Raji (cell line): ENCODE data around the gene PSMD9.

ENCODE experiments used
- POLR2A ChIP-seq: IDR thresholded peaks from 2 replicates; pipeline ENCODE4 v1.6.1; 2011; ENCODE audit warnings: low read depth, low read length, control low read depth; ENCODE audit not compliant: insufficient read depth

PSMD9 gene

GRCh38 chr12:121934309-121934664 lies 45.7 kb downstream of the PSMD9 start:
- no peak for TF ChIP-seq POLR2A

DNA sequence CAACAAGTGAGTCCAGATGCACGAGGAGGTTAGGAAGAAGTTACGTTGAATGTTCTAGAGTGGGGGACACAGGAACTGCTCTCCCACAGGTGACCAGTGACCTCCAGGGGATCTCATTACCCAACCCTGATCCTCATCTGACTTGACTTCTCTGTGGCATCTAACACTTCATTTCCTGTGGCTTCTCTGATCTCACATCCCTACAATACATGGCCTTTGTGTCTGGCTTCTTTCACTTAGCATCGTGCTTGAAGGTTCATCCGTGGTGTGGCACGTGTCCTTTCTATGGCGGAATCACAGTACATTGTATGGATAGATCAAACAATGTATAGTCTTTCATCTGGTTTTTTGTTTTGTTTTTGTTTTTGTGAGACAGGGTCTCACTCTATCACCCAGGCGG lies 49.1 kb downstream of the PSMD9 start:
- TF ChIP-seq POLR2A: no peak

DNA sequence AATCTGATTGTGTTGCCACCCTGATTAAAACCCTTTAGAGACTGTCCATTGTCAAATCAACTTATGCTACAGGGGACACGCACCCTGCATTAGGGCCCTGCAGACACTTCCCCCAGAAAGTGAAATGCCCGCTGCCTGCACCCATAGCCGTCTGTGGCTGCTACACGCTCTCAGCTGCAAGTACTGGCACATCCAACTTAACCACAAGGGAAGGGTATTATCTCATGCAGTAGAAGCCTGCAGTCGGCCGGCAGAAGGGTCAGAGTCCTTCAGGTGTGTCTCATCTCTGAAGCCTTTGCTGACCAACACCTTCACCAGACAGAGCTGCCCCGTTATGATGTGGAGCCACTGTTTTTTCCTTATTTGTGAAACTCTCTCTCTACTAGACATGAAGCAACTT lies 50.6 kb downstream of the PSMD9 start:
- TF ChIP-seq POLR2A: no peak

GRCh38 chr12:121939992-121940766 lies 51.6 kb downstream of the PSMD9 start:
- TF ChIP-seq POLR2A: no peak

- no peak for TF ChIP-seq POLR2A
Observed at GRCh38 chr12:121942145-121942718, 53.6 kb downstream of the PSMD9 start.

DNA sequence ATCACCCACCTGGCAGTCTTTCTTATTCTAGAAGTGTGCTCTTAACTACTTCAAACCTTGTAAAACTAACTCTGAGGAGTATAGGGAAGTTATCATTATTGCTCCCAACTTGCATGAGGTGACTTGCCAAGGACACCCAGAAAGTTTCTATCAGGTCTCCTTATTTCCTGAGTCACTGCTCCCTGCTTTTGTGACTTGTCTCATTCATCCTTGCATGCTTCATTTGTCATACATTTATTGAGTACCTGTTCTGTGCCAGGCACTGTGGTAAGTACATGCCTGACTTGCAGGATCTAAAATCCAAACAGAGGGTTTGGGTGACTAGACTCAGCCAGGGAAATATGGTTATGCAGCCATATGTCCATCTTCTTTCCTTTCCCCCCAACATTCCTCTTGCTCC lies 55.3 kb downstream of the PSMD9 start:
- TF ChIP-seq POLR2A: no peak

DNA sequence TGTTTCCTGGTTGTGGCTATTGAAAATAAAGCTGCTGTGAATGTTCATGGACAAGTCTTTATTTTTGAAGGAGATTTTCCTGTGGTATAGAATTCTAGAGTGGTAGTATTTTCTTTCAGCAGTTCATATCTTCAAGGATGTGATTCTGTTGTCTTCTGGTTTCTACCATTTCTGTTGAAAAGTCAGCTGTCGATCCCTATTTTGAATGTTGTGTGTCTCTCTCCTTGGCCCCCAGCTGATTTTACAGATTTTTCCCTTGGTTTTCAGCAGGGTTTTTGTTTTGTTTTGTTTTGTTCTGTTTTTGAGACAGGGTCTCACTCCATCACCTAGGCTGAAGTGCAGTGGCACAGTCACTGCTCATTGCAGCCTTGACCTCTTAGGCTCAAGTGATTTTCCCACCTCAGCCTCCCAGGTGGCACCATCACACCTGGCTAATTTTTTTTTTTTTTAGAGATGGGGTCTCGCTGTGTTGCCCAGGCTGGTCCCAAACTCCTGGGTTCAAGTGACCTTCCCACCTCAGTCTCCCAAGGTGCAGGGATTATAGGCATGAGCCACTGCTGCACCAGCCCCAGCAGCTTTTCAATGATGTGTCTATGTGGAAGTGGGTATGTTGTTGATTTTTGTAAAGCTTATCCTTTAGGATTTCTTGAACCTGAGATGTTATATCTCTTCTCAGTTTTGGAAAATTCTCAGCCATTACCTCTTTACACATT lies 57.9 kb downstream of the PSMD9 start:
- TF ChIP-seq POLR2A: no peak

GRCh38 chr12:121947981-121948380 lies 59.4 kb downstream of the PSMD9 start:
- no peak for TF ChIP-seq POLR2A

GRCh38 chr12:121949648-121950397 lies 61.2 kb downstream of the PSMD9 start:
- no peak for TF ChIP-seq POLR2A

DNA sequence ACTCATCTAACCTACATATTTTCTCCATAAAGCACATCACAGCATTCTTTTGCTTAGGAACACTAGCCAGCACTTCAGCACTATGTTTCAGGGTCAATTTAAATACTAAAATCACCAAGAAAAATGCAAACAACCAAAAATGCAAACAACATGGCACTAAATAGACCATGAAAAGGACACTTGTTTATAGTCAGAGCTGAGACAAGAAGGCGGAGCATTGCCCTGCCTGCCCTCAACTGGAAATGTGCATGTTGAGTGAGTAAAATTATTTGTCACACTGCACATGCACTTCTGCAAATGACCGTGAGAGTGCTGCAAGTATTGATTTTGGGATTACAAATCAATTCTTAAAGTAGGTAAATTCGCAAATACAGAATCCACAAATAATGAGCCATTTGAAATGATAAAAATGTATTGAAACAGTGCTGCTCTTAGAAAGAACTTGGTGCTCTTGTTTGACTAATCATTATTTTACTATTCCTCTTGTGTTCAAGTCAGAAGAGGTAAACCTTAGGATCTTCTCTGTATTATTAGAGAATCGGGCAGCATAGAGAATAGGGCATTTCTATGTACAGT lies 64.6 kb downstream of the PSMD9 start:
- no peak for TF ChIP-seq POLR2A

- no peak for TF ChIP-seq POLR2A
Observed at GRCh38 chr12:121953695-121954094, 65.1 kb downstream of the PSMD9 start.

DNA sequence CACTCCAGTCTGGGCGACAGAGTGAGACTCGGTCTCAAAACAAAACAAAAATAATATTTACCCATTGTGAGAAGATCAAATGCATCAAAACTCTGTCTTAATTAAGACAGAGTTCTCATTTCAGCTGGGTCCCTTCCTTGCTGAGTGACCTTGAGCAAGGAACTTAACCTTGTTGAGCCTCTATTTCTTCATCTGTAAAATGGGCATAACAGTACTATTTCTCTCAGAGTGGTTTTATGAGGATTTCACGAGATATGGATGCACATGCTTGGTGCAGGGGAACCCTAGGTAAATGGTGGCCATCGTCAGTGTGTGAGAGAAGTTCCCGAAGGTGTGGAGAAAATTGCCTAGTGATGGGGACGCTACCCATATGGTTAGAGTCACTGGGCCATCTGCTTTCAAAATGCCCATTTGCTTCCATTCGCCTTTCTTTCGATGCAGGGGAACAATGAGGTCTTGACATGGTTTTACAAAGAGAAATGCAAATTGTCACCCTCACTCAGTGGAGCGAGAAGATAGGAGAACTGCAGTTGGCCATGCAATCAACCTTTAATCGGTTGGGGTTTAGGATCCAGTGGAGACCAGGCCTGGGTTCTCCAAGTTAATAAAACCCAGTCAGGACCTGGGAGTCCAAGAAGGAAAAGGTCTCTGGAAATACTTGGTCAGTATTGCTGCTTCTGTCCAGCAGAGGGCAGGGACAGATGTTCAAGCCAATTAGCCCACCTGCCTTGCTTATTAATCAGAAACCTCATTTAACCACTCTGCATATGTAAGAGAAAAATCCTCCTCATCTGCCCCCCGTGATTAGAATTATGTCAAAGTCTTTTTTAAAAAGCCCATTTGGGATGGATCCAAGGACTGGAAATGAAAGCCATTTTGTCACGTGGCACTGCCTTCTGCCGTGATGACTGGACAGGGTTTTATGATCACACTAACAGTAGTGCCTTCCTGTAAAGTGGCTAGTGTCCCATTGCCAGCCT lies 67.0 kb downstream of the PSMD9 start:
- TF ChIP-seq POLR2A: no peak

GRCh38 chr12:121957861-121958515 lies 69.4 kb downstream of the PSMD9 start:
- no peak for TF ChIP-seq POLR2A
